HuH-7 (cell line): ENCODE measurements around the gene CLK2.

Experiments
- DNase-seq: peaks from one replicate; pipeline ENCODE4 v3.0.0; 2011; ENCODE audit warnings: low spot score

CLK2 gene

GRCh38 chr1:155273343-155274245 lies at the start of gene CLK2:
Gene CLK2 (minus strand): TSS chr1:155273504. CDS start chr1:155270977, 2,527 bp downstream.
- peak; percentile 100 for DNase-seq

GRCh38 chr1:155322571-155322952 lies 49.3 kb upstream of the CLK2 start:
- DNase-seq: no peak

GRCh38 chr1:155321639-155322503 lies 48.6 kb upstream of the CLK2 start:
- DNase-seq: no peak

- DNase-seq: no peak
Measured at GRCh38 chr1:155320661-155321617, 47.6 kb upstream of the CLK2 start, which contains the start of gene RUSC1. Gene RUSC1 (plus strand): TSS chr1:155320894. CDS start chr1:155321774, 880 bp downstream.

GRCh38 chr1:155320252-155320651 lies 46.9 kb upstream of the CLK2 start:
- no peak for DNase-seq

GRCh38 chr1:155319536-155319935 lies 46.2 kb upstream of the CLK2 start:
- no peak for DNase-seq

GRCh38 chr1:155318082-155318481 lies 44.8 kb upstream of the CLK2 start:
- no peak for DNase-seq

GRCh38 chr1:155316922-155317321 lies 43.6 kb upstream of the CLK2 start:
- DNase-seq: no peak

- no peak for DNase-seq
Measured at GRCh38 chr1:155313261-155313660, 40.0 kb upstream of the CLK2 start.

GRCh38 chr1:155309423-155310021 lies 36.2 kb upstream of the CLK2 start:
- DNase-seq: no peak

GRCh38 chr1:155308493-155309422 lies 35.5 kb upstream of the CLK2 start, which contains the start of gene FDPS:
Gene FDPS (plus strand): TSS chr1:155308866. CDS start chr1:155309790, 924 bp downstream.
- DNase-seq: peak; percentile 98

GRCh38 chr1:155307247-155307740 lies 34.0 kb upstream of the CLK2 start:
- no peak for DNase-seq

GRCh38 chr1:155305881-155306391 lies 32.6 kb upstream of the CLK2 start:
- DNase-seq: no peak

- DNase-seq: no peak
Measured at GRCh38 chr1:155304558-155305063, 31.3 kb upstream of the CLK2 start.

GRCh38 chr1:155301342-155301841 lies 28.1 kb upstream of the CLK2 start, which contains the start of gene PKLR:
Gene PKLR (minus strand): TSS chr1:155301438. CDS start chr1:155301395, 43 bp downstream.
- DNase-seq: no peak

- DNase-seq: peak; percentile 56
Measured at GRCh38 chr1:155300553-155301329, 27.4 kb upstream of the CLK2 start.

- DNase-seq: no peak
Measured at GRCh38 chr1:155300024-155300423, 26.7 kb upstream of the CLK2 start.

- no peak for DNase-seq
Measured at GRCh38 chr1:155297384-155297783, 24.1 kb upstream of the CLK2 start.
